Measurements from ENCODE around the gene CRYBA1.

Gene CRYBA1

GRCh38 chr17:29299031-29299430 lies 52.4 kb downstream of the CRYBA1 start:
- TF ChIP-seq FOXP2 (optimal IDR thresholded peaks at IDR 0.05; ENCODE audit: borderline replicate concordance, extremely low read depth, extremely low read length, insufficient read depth) (no peak), SIN3A (IDR thresholded peaks at IDR 0.05; ENCODE audit: borderline replicate concordance, insufficient read depth, low read length) (no peak), POLR2AphosphoS5 (IDR thresholded peaks at IDR 0.05; ENCODE audit: low read depth, low read length) (no peak), TAF1 (IDR thresholded peaks at IDR 0.05; ENCODE audit: borderline replicate concordance, insufficient read depth, low read length) (no peak), REST (IDR thresholded peaks at IDR 0.05; ENCODE audit: insufficient read depth in 1 of 2, low read depth in 2 of 2, low read length in 2 of 2) (no peak)

- TF ChIP-seq TAF1 (IDR thresholded peaks at IDR 0.05; ENCODE audit: borderline replicate concordance, insufficient read depth, low read length), result no peak
- TF ChIP-seq SIN3A (IDR thresholded peaks at IDR 0.05; ENCODE audit: borderline replicate concordance, insufficient read depth, low read length), result no peak
- no peak for TF ChIP-seq REST (IDR thresholded peaks at IDR 0.05; ENCODE audit: insufficient read depth in 1 of 2, low read depth in 2 of 2, low read length in 2 of 2)
- no peak for TF ChIP-seq POLR2AphosphoS5 (IDR thresholded peaks at IDR 0.05; ENCODE audit: low read depth, low read length)
- TF ChIP-seq FOXP2 (optimal IDR thresholded peaks at IDR 0.05; ENCODE audit: borderline replicate concordance, extremely low read depth, extremely low read length, insufficient read depth), result no peak
Observed at GRCh38 chr17:29303386-29303785, 56.7 kb downstream of the CRYBA1 start.

All from PFSK-1 (cell line).